Measurements from ENCODE around the gene AREL1.

GRCh38 chr14:74635847-74636246, 77.0 kb downstream of the AREL1 start:
- TF ChIP-seq EZH2 (IDR thresholded peaks at IDR 0.05; ENCODE audit: insufficient read depth, poor library complexity, severe bottlenecking) = no peak
- no peak for TF ChIP-seq EZH2phosphoT487 (IDR thresholded peaks at IDR 0.05; ENCODE audit: insufficient read depth, low read depth)
